ENCODE data around the gene HMGXB3. TPM values are rescaled to one million over a fixed set of nuclear protein-coding genes. Genes with fewer than 3 reads are reported as not detected.

The HMGXB3 gene
- polyA plus RNA-seq, 1 donor from 2014 or later = 66.6 TPM

GRCh38 chr5:150060471-150060870 lies 59.9 kb downstream of the HMGXB3 start:
- no peaks in the 10 kb centered on the region for H4K20me1 ChIP-seq (ENCODE audit: insufficient read depth)
- no peak overlapping the region for H3K4me2 ChIP-seq (ENCODE audit: low read length)
- no peak overlapping the region for H3K9ac ChIP-seq (ENCODE audit: low read length)
- H2AFZ ChIP-seq (ENCODE audit: low read depth, low read length) = no peak overlapping the region
- no peak overlapping the region for H3K4me3 ChIP-seq (ENCODE audit: low read length)
- H3K27ac ChIP-seq (ENCODE audit: low read length) = no peak overlapping the region
- H3K9me2 ChIP-seq (ENCODE audit: insufficient read depth, low read length) = no peaks in the 10 kb centered on the region
- H3K36me3 ChIP-seq (ENCODE audit: insufficient read depth, low read length) = no peaks in the 10 kb centered on the region
- H3F3A ChIP-seq (ENCODE audit: insufficient read depth, low read length, poor library complexity, severe bottlenecking) = no peaks in the 10 kb centered on the region
- TF ChIP-seq RAD21 (conservative IDR thresholded peaks at IDR 0.05) (no peak), CTCF (IDR thresholded peaks at IDR 0.05; ENCODE audit: poor library complexity, severe bottlenecking) (no peak), EP300 (conservative IDR thresholded peaks at IDR 0.05; ENCODE audit: poor library complexity, severe bottlenecking) (no peak), TAF1 (IDR thresholded peaks at IDR 0.05; ENCODE audit: low read depth) (no peak), POLR2AphosphoS5 (IDR thresholded peaks at IDR 0.05) (no peak), REST (IDR thresholded peaks at IDR 0.05; ENCODE audit: borderline replicate concordance) (no peak), SMC3 (conservative IDR thresholded peaks at IDR 0.05; ENCODE audit: poor library complexity) (no peak), EZH2 (IDR thresholded peaks at IDR 0.05; ENCODE audit: borderline replicate concordance, insufficient read depth, low read length, poor library complexity, severe bottlenecking) (no peak), MXI1 (conservative IDR thresholded peaks at IDR 0.05; ENCODE audit: poor library complexity, severe bottlenecking) (no peak)
- H3K79me2 ChIP-seq (replicated peaks; ENCODE audit: insufficient read depth, low read length) = no peaks in the 10 kb centered on the region
- no peaks in the 10 kb centered on the region for H3K27me3 ChIP-seq (ENCODE audit: insufficient read depth, low read depth, low read length)
- no peaks in the 10 kb centered on the region for H3K9me3 ChIP-seq (ENCODE audit: low read length)

- Histone ChIP-seq H2AFZ (ENCODE audit: low read depth, low read length) (no peak overlapping the region), H3K4me2 (ENCODE audit: low read length) (no peak overlapping the region), H3K9me2 (ENCODE audit: insufficient read depth, low read length) (no peaks in the 10 kb centered on the region), H3K79me2 (replicated peaks; ENCODE audit: insufficient read depth, low read length) (no peaks in the 10 kb centered on the region), H3F3A (ENCODE audit: insufficient read depth, low read length, poor library complexity, severe bottlenecking) (no peaks in the 10 kb centered on the region), H3K4me3 (ENCODE audit: low read length) (no peak overlapping the region), H3K36me3 (ENCODE audit: insufficient read depth, low read length) (no peaks in the 10 kb centered on the region), H3K27ac (ENCODE audit: low read length) (no peak overlapping the region), H3K9me3 (ENCODE audit: low read length) (no peaks in the 10 kb centered on the region), H4K20me1 (ENCODE audit: insufficient read depth) (no peaks in the 10 kb centered on the region), H3K9ac (ENCODE audit: low read length) (no peak overlapping the region), H3K27me3 (ENCODE audit: insufficient read depth, low read depth, low read length) (no peaks in the 10 kb centered on the region)
- TF ChIP-seq EZH2 (IDR thresholded peaks at IDR 0.05; ENCODE audit: borderline replicate concordance, insufficient read depth, low read length, poor library complexity, severe bottlenecking) (no peak), MXI1 (conservative IDR thresholded peaks at IDR 0.05; ENCODE audit: poor library complexity, severe bottlenecking) (no peak), EP300 (conservative IDR thresholded peaks at IDR 0.05; ENCODE audit: poor library complexity, severe bottlenecking) (no peak), TAF1 (IDR thresholded peaks at IDR 0.05; ENCODE audit: low read depth) (no peak), REST (IDR thresholded peaks at IDR 0.05; ENCODE audit: borderline replicate concordance) (no peak), POLR2AphosphoS5 (IDR thresholded peaks at IDR 0.05) (no peak), SMC3 (conservative IDR thresholded peaks at IDR 0.05; ENCODE audit: poor library complexity) (no peak), RAD21 (conservative IDR thresholded peaks at IDR 0.05) (no peak), CTCF (IDR thresholded peaks at IDR 0.05; ENCODE audit: poor library complexity, severe bottlenecking) (no peak)
Observed at GRCh38 chr5:150061538-150061995, 61.0 kb downstream of the HMGXB3 start.
